ENCODE measurements around the gene DHFR. TPM values are rescaled to one million over a fixed set of nuclear protein-coding genes. Genes with fewer than 3 reads are reported as not detected.
A peak's percentile ranks its signal among the peaks of the same experiment; 100 is the strongest.

DHFR gene
- total RNA-seq: 10 to 100 TPM; 15.3 to 35.9 (median 18.6) TPM
- long read RNA-seq, donor 1, partial matches to known transcripts: 5 of 10 reads
- long read RNA-seq, donor 1, other reads (novel, unspliced or antisense): 0 of 10 reads
- long read RNA-seq, donor 2, partial matches to known transcripts: 1 of 7 reads
- long read RNA-seq, donor 2, other reads (novel, unspliced or antisense): 2 of 7 reads

DNA sequence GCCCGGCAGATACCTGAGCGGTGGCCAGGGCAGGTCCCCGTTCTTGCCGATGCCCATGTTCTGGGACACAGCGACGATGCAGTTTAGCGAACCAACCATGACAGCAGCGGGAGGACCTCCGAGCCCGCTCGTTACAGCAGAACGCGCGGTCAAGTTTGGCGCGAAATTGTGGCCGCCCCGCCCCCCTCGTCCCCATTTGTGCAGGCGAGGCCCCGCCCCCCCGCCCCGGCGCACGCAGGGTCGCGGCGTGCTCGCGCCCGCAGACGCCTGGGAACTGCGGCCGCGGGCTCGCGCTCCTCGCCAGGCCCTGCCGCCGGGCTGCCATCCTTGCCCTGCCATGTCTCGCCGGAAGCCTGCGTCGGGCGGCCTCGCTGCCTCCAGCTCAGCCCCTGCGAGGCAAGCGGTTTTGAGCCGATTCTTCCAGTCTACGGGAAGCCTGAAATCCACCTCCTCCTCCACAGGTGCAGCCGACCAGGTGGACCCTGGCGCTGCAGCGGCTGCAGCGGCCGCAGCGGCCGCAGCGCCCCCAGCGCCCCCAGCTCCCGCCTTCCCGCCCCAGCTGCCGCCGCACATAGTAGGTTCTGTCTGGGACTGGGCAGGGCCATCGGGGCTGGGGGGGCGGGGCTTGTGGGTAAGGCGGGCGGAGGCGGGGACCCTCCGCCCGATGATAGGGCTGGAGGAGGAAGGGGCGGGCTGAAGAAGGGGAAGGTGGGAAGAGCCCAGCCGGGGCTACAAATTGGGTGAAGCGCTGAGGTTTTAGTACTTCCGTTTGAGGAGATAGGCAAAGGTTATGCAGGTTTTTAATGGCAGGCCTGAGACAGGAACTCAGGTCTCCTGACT lies at the start of gene DHFR, which contains the start of gene MSH3:
TSS of gene DHFR (minus strand) at position 593 of the 840 bp plus-strand sequence. CDS start at position 99, 494 bp downstream.
TSS of gene MSH3 (plus strand) at position 262 of the 840 bp plus-strand sequence. CDS start at position 338, 76 bp downstream.
- H3K36me3 ChIP-seq (ENCODE audit: low read depth): peaks cover 5% of the 10 kb centered on the region
- no peak for TF ChIP-seq CTCF (IDR thresholded peaks at IDR 0.05)
- intact Hi-C loops (cut with DNase I, micrococcal nuclease): no loop called here
- peaks cover 9% of the 10 kb centered on the region for H3K4me1 ChIP-seq (ENCODE audit: low read depth)
- H3K4me3 ChIP-seq: peak within 1 kb of the TSS; percentile 69
- ATAC-seq (peak; percentile 88), DNase-seq (peak; percentile 91 to 94 (median 93))
- no peaks in the 10 kb centered on the region for H3K9me3 ChIP-seq

DNA sequence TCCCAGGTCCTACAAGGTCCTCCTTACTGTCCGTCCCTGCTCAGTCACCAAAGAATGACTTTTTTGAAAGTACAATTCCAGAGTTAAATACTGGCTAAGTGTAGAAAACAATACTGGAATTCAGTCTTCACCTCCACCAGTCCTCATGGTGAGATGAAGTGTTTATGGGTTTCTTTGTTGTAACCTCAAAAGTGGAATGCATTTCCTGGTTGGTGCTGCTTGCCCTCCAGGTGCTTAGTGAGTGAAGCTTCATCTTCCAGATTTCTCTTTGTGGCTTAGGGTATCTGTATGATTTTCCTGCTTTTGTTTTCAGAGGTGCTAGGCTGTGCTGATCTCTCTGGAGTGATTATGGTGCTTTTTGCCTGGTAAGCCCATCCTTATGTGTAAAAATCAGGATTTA lies 49.4 kb upstream of the DHFR start:
- no peak for DNase-seq
- intact Hi-C loops (cut with DNase I, micrococcal nuclease): no loop called here
- Histone ChIP-seq H3K4me3 (no peak overlapping the region), H3K36me3 (ENCODE audit: low read depth) (no peaks in the 10 kb centered on the region), H3K4me1 (ENCODE audit: low read depth) (no peaks in the 10 kb centered on the region), H3K9me3 (no peaks in the 10 kb centered on the region)
- ATAC-seq: no peak
- no peak for TF ChIP-seq CTCF (IDR thresholded peaks at IDR 0.05)

- intact Hi-C loops (cut with DNase I, micrococcal nuclease): no loop called here
- no peak for DNase-seq
- Histone ChIP-seq H3K4me1 (ENCODE audit: low read depth) (no peaks in the 10 kb centered on the region), H3K9me3 (no peaks in the 10 kb centered on the region), H3K36me3 (ENCODE audit: low read depth) (no peaks in the 10 kb centered on the region), H3K4me3 (no peak overlapping the region)
- ATAC-seq: no peak
- no peak for TF ChIP-seq CTCF (IDR thresholded peaks at IDR 0.05)
These were observed 49.0 kb upstream of the DHFR start for GRCh38 chr5:80703747-80704146.

DNA sequence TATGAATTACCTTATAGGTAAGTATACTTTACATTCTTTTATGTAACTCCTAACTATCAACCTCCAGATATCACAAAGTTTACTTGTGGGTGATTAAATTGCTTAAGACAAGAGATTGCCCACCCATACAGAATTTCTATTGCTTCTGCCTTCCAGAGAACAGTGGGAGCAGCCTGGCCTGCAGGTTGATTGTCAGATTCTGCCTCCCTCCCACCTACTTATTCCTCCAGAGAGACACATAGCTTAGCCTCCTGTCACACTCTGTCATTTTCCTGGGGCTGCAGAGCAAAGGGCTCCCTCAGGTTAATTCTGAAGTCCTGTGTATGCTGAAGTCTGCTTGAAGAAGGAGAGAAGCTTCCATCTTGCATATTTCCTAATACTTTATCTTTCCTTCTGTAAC lies 48.5 kb upstream of the DHFR start:
- intact Hi-C loops (cut with DNase I, micrococcal nuclease): no loop called here
- TF ChIP-seq CTCF (IDR thresholded peaks at IDR 0.05): no peak
- DNase-seq: no peak

GRCh38 chr5:80701597-80701996 lies 46.8 kb upstream of the DHFR start:
- Histone ChIP-seq H3K4me1 (ENCODE audit: low read depth) (peaks cover 3% of the 10 kb centered on the region), H3K9me3 (no peaks in the 10 kb centered on the region), H3K4me3 (no peak overlapping the region), H3K36me3 (ENCODE audit: low read depth) (no peaks in the 10 kb centered on the region)
- no peak for TF ChIP-seq CTCF (IDR thresholded peaks at IDR 0.05)
- ATAC-seq (no peak), DNase-seq (no peak)
- intact Hi-C loops (cut with DNase I, micrococcal nuclease): no loop called here

More for the DNA sequence above, 48.5 kb upstream of the DHFR start:
- ATAC-seq: no peak
- Histone ChIP-seq H3K9me3 (no peaks in the 10 kb centered on the region), H3K36me3 (ENCODE audit: low read depth) (no peaks in the 10 kb centered on the region), H3K4me1 (ENCODE audit: low read depth) (no peaks in the 10 kb centered on the region), H3K4me3 (no peak overlapping the region)

All from mucosa of descending colon (tissue), 3 donors.